Measurements from ENCODE around the gene DCAF6.

The DCAF6 gene

GRCh38 chr1:168110896-168111545, 174.5 kb downstream of the DCAF6 start:
- DNase-seq, result no peak

DNA sequence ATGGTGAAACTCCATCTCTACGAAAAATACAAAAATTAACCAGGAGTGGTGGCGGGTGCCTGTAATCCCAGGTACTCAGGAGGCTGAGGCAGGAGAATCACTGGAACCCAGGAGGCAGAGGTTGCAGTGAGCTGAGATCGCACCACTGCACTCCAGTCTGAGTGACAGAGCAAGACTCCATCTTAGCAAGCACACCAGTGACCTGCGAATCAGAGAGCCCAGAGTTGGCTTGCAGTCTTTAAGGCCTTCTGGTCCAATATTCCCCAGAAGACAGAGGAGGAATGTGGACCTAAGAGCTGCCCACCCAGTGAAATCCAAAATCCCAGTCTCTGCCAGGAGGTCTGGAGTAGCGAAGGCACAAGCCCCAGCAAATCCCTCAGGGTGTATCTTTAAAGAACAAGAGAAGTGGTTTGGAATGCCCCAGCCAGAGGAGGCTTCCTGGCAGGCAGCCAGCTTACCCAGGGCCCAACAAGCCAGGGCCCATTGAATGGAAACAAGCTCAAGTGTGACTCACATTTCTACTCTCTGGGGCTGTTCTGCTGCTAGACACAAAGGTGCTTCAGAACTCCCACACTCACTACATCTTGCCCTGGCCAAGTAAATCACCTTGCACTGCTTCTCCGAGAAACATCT, 176.3 kb downstream of the DCAF6 start:
- peak; percentile 41 for DNase-seq

- DNase-seq, result peak; percentile 42
These were observed 178.4 kb downstream of the DCAF6 start for GRCh38 chr1:168114845-168115244.

DNA sequence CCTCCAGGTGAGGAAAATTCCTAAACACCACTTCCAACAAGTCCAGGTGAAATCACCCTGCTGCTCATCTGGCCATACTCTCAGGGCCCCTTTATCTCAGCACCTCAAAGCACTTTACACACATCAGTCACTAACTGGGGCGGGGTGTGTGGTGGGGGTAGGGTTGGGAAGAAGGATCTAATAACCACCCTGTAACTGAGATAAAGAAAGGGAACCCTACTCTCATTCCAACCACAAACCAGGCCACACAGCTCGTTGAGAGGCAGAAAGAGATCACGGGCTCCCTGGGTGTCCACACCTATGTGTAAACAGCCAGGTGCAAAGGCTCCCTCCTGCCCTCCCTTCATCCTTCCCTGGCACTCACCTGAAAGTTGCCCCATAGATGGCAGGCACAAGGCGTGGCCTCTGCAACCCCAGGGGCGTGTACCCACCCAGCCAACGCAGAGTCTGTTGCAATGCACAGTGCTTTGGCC, 179.9 kb downstream of the DCAF6 start:
- no peak for DNase-seq

GRCh38 chr1:168119750-168120149, 183.3 kb downstream of the DCAF6 start:
- DNase-seq, result no peak

DNA sequence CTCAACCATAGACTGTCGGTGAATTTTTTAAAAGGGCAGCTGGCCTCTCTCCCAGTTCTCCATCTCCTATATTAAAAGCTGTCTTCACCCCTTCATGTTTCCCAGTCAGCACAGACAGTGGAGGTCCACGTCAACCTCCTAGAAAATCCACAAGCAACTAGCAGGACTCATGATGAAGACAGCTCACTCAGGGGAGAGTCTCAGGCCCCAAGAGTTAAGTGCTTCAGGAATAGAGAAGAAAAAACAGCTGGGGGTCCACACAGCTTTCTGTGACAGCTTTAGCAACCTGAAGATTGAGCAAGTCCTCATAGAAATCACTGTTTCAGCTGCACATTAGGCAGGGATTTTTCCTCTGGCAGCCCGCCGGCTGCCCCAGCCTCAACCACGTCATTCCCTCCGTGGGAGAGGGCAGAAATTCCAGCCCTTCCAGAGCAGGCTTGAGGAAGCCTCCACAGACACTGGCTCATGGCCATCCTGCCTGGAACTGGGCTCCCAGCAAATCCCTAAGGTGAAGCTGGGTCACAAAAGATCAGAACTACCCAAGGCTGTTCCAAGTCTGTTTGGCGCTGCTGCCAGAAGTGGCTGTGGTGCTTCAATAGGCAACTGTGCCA, 185.0 kb downstream of the DCAF6 start:
- no peak for DNase-seq

- DNase-seq, result no peak
These were observed 188.6 kb downstream of the DCAF6 start for GRCh38 chr1:168125051-168125450.
